HG03520 (cell line): ENCODE measurements around the gene ZFPL1.

ENCODE experiments used
- ATAC-seq: cut with Tn5 transposase; IDR thresholded peaks from one replicate; pipeline ENCODE4 v1.9.1; 2021; ENCODE audit warnings: mild to moderate bottlenecking, moderate library complexity; ENCODE audit not compliant: unreplicated experiment

ZFPL1 gene

GRCh38 chr11:65059959-65060824, 23.8 kb upstream of the ZFPL1 start:
- no peak for ATAC-seq

- no peak for ATAC-seq
Measured at GRCh38 chr11:65060913-65061408, 23.1 kb upstream of the ZFPL1 start.

- ATAC-seq, result no peak
Measured at GRCh38 chr11:65063532-65063931, 20.5 kb upstream of the ZFPL1 start.

- ATAC-seq, result no peak
Measured at GRCh38 chr11:65064847-65065240, 19.2 kb upstream of the ZFPL1 start.

- ATAC-seq, result no peak
Measured at GRCh38 chr11:65065851-65066250, 18.2 kb upstream of the ZFPL1 start.

- ATAC-seq, result no peak
Measured at GRCh38 chr11:65066315-65066714, 17.7 kb upstream of the ZFPL1 start.

GRCh38 chr11:65066805-65067291, 17.2 kb upstream of the ZFPL1 start:
- ATAC-seq, result no peak

GRCh38 chr11:65067446-65067845, 16.6 kb upstream of the ZFPL1 start:
- ATAC-seq, result no peak

GRCh38 chr11:65069217-65069616, 14.8 kb upstream of the ZFPL1 start:
- no peak for ATAC-seq

- ATAC-seq, result no peak
Measured at GRCh38 chr11:65071907-65072630, 12.0 kb upstream of the ZFPL1 start.

- no peak for ATAC-seq
Measured at GRCh38 chr11:65072631-65072966, 11.4 kb upstream of the ZFPL1 start.

- no peak for ATAC-seq
Measured at GRCh38 chr11:65077451-65077850, 6.6 kb upstream of the ZFPL1 start.

- ATAC-seq, result no peak
Measured at GRCh38 chr11:65078151-65078550, 5.9 kb upstream of the ZFPL1 start.

- ATAC-seq, result no peak
Measured at GRCh38 chr11:65078786-65079342, 5.2 kb upstream of the ZFPL1 start.

- no peak for ATAC-seq
Measured at GRCh38 chr11:65083134-65083833, 738 bp upstream of the ZFPL1 start.

GRCh38 chr11:65084598-65085375, 765 bp downstream of the ZFPL1 start:
- no peak for ATAC-seq

GRCh38 chr11:65085446-65085845, 1.4 kb downstream of the ZFPL1 start:
- no peak for ATAC-seq

GRCh38 chr11:65086809-65087208, 2.8 kb downstream of the ZFPL1 start:
- ATAC-seq, result no peak

- no peak for ATAC-seq
Measured at GRCh38 chr11:65087216-65087615, 3.2 kb downstream of the ZFPL1 start.

GRCh38 chr11:65087827-65088226, 3.8 kb downstream of the ZFPL1 start:
- no peak for ATAC-seq
